Right lobe of liver (tissue), 6 donors: ENCODE data around the gene RAB25. TPM values are rescaled to one million over a fixed set of nuclear protein-coding genes. Genes with fewer than 3 reads are reported as not detected.

Experiments
- ATAC-seq, 4 donors: fragments of 200-7000 bp; cut with Tn5 transposase; one replicate each; pipeline ENCODE4 v1.9.1; 2020; ENCODE audit warnings: mild to moderate bottlenecking in 4 of 4, moderate library complexity in 4 of 4
- DNase-seq, 3 donors: peaks; one replicate each; pipeline ENCODE4 v3.0.0-alpha.2; 2020
- H3K27ac ChIP-seq, 3 donors: fragments of 200-600 bp; one replicate each; pipeline ENCODE4 v1.8.0; 2022
- H3K27me3 ChIP-seq, 2 donors: fragments of 200-600 bp; one replicate each; pipeline ENCODE4 v1.8.0; 2022
- H3K36me3 ChIP-seq, 4 donors: fragments of 200-600 bp; sonication (generic) in 1 of 4; one replicate each; pipeline versions ENCODE4 v1.5.1 to v1.8.0; 2017 to 2022; ENCODE audit warnings: control low read depth in 1 of 4
- H3K4me1 ChIP-seq, 4 donors: fragments of 200-600 bp; sonication (generic) in 1 of 4; one replicate each; pipeline versions ENCODE4 v1.5.1 to v1.8.0; 2017 to 2022; ENCODE audit warnings: control low read depth in 1 of 4
- H3K4me3 ChIP-seq, 3 donors: fragments of 200-600 bp; one replicate each; pipeline ENCODE4 v1.8.0; 2022
- H3K9me3 ChIP-seq, 4 donors: fragments of 200-600 bp; sonication (generic) in 1 of 4; one replicate each; pipeline versions ENCODE4 v1.5.1 to v1.8.0; 2017 to 2022; ENCODE audit warnings: control low read depth in 1 of 4
- POLR2A ChIP-seq: fragments of 450-650 bp; IDR thresholded peaks from one replicate; pipeline ENCODE4 v1.6.1; 2017; ENCODE audit warnings: antibody characterized with exemption, mild to moderate bottlenecking
- WGBS: methylation state at CpG from one replicate; pipeline ENCODE4 v1.1.6; 2018; ENCODE audit warnings: low coverage, low lambda C conversion rate; ENCODE audit not compliant: insufficient coverage; ENCODE audit errors: missing lambda C conversion rate; 5-methylcytosine and 5-hydroxymethylcytosine counted together
- intact Hi-C, 2 donors: fragments of 100-400 bp; cut with DNase I; formaldehyde crosslinking; loops; one replicate each; pipeline versions ENCODE4 v1.11.2 to v1.14.1; 2022
- total RNA-seq, 6 experiments: library from RNA; depleted of rRNA in 2 of 6; stranded (reverse); fragments of >200 nt in 2 of 6; fragmentation: NEBNext Ultra II Directional in 3 of 6; extraction: Animal tissue kit (Norgen Biotek cat#: 25700) in 3 of 6; gene quantifications; one replicate each; pipeline versions ENCODE4 v1.1.0 to v1.2.4, GENCODE V29; 2016 to 2023
- TF ChIP-seq, protein P1 (sequence below), 4 donors: fragments of 200-600 bp in 3 of 4; fragments of 450-650 bp in 1 of 4; IDR thresholded peaks; one replicate each; pipeline versions ENCODE4 v1.5.1 to v1.8.0; 2016 to 2022; ENCODE audit warnings: antibody characterized with exemption in 4 of 4, mild to moderate bottlenecking in 2 of 4
- donor health status: DM: no; HTN: yes; CAD: no.
- donor health status: DM: no; HTN: no; CAD: no.
- donor health status: DM: no; HTN: no; CAD: no.
- donor health status: DM: no; HTN: yes; CAD: no.
- donor health status: DM: no; HTN: yes; CAD: no.

Gene RAB25
- total RNA-seq, 6 experiments from 2014 or later = 0.40 to 3.2 (median 0.77) TPM

DNA sequence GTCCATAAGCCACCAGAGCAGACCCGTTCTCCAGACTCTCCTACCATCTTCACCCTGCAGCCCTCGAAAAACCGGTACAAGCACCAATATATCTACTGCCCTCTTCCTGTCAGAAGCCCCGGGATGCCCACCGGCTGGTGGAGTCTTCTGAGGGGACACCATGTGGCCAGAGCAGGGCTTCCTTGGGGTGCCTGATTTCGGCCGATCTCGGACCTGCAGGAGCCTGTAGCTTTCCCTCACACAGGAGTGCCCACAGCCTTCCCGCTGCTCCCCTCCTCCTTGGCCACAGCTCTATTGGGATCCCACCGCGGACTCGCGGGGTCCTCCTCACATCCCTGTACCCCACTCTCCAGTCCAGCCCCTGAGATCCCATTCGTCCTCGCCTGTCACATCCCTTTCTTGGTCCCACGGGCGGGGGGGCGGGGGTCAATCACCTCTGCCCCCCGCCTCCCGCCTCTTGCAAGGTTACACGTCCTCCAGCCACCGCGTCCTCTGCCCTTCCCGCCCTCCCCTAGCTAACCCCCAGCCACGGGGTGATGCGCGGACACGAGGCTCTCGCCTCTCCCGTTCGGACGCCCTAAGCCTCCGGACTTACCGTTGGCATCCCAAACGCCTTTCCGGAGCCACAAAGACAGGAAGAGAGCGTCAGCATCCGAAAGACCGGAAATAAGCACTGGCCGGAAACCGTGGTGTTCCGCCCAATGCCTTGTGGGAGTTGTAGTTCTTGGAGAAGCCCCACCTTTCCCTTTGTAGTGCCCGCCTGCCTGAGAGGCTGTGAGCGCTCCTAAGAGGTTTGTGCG is 40.5 kb upstream of the RAB25 start, which contains the start of gene SSR2:
Gene SSR2 (minus strand): TSS at position 659 of the 800 bp plus-strand sequence. CDS start 784 bp downstream, outside the sequence.
- H3K9me3 ChIP-seq = no peaks in the 10 kb centered on the region
- peak within 1 kb of the TSS; percentile 86 to 88 (median 87) for H3K4me3 ChIP-seq
- 0% methylated on average over 35 of the region's 45 CpGs for WGBS
- intact Hi-C loops = no loop called here
- H3K27ac ChIP-seq = peak within 1 kb of the TSS; percentile 52 to 75 (median 68)
- peaks cover 0 to 37% (median 8%) of the 10 kb centered on the region in 4 donors for H3K36me3 ChIP-seq
- H3K4me1 ChIP-seq = peaks cover 0 to 8% (median 3%) of the 10 kb centered on the region in 4 donors
- peak; percentile 99 to 100 (median 99) for ATAC-seq
- peak; percentile 84 to 92 (median 87) for DNase-seq
- TF ChIP-seq, protein P1, sequence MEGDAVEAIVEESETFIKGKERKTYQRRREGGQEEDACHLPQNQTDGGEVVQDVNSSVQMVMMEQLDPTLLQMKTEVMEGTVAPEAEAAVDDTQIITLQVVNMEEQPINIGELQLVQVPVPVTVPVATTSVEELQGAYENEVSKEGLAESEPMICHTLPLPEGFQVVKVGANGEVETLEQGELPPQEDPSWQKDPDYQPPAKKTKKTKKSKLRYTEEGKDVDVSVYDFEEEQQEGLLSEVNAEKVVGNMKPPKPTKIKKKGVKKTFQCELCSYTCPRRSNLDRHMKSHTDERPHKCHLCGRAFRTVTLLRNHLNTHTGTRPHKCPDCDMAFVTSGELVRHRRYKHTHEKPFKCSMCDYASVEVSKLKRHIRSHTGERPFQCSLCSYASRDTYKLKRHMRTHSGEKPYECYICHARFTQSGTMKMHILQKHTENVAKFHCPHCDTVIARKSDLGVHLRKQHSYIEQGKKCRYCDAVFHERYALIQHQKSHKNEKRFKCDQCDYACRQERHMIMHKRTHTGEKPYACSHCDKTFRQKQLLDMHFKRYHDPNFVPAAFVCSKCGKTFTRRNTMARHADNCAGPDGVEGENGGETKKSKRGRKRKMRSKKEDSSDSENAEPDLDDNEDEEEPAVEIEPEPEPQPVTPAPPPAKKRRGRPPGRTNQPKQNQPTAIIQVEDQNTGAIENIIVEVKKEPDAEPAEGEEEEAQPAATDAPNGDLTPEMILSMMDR (IDR thresholded peaks at IDR 0.05) = no peak
- TF ChIP-seq POLR2A = peak; percentile 44
- H3K27me3 ChIP-seq = no peaks in the 10 kb centered on the region

DNA sequence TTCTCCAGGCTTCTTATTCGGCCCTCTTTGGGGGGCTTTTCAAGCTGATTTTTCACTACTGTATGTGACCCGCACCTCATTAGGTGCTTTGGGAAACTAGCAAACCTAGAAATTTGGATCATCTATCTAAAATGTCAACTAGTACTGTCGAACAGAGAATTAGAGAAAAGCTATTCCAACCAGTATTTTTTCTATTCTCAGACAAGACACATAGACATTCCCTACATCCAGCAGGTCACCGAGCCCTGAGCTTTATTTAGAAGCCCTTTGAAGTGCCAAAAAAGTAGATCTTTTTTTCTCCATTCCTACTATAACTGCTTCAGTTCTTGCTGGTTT is 39.9 kb upstream of the RAB25 start:
- Histone ChIP-seq H3K27ac (no peak overlapping the region), H3K4me3 (peak overlapping the region; percentile 86 to 88 (median 87)), H3K9me3 (no peaks in the 10 kb centered on the region), H3K4me1 (peaks cover 0 to 8% (median 3%) of the 10 kb centered on the region in 4 donors), H3K36me3 (peaks cover 0 to 31% (median 8%) of the 10 kb centered on the region in 4 donors), H3K27me3 (no peaks in the 10 kb centered on the region)
- DNase-seq = no peak
- intact Hi-C loops = no loop called here
- 0% methylated on average over 4 of the region's 4 CpGs for WGBS
- TF ChIP-seq, protein P1 (IDR thresholded peaks at IDR 0.05) = no peak
- no peak for TF ChIP-seq POLR2A
- ATAC-seq = no peak

DNA sequence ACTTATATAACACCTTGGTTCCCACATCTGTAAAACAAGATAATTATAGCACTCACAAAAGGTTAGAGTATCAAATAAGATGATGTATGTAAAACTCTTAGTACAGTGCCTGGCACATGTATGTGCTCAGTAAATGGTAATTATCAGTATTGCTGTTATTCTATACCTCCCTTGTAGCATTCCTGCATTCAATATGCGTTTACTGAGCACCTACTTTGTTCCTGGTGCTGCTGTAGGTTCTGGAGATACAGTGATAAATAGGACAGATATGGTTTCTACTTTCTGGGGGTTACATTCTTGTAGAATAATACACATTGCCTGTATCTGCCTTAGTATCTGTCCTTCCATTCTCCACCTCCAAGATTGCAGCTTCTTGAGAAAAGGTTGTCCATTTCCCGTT is 39.0 kb upstream of the RAB25 start:
- DNase-seq = no peak
- H3K9me3 ChIP-seq = no peaks in the 10 kb centered on the region
- intact Hi-C loops = no loop called here
- H3K27ac ChIP-seq = no peak overlapping the region
- WGBS = 60% methylated on average over 2 of the region's 2 CpGs
- no peak for ATAC-seq
- peaks cover 0 to 23% (median 5%) of the 10 kb centered on the region in 4 donors for H3K36me3 ChIP-seq
- H3K4me1 ChIP-seq = peaks cover 0 to 8% (median 3%) of the 10 kb centered on the region in 4 donors
- TF ChIP-seq, protein P1 (IDR thresholded peaks at IDR 0.05) = no peak
- no peak for TF ChIP-seq POLR2A
- no peak overlapping the region for H3K4me3 ChIP-seq
- no peaks in the 10 kb centered on the region for H3K27me3 ChIP-seq

DNA sequence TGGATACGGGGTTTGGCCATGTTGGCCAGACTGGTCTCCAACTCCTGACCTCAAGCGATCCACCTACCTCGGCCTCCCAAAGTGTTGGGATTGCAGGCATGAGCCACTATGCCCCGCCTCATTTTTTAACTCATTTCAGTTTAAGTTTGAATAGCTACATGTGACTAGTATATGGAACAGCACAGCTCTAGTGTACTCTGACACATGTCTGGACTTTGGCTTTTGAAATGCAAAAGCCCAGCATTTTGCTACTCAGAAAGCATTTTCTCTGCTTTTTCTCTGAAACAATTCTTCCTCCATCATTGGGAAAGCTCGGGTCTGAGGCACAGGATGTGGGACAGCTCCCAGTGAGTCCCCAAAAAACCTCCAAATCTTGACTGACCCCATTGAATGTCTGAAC is 36.2 kb upstream of the RAB25 start:
- Histone ChIP-seq H3K4me3 (no peak overlapping the region), H3K27me3 (no peaks in the 10 kb centered on the region), H3K4me1 (peaks cover 0 to 4% (median 1%) of the 10 kb centered on the region in 4 donors), H3K9me3 (no peaks in the 10 kb centered on the region), H3K27ac (no peak overlapping the region), H3K36me3 (no peaks in the 10 kb centered on the region)
- WGBS = 51% methylated on average over 5 of the region's 5 CpGs
- no peak for ATAC-seq
- no peak for DNase-seq
- intact Hi-C loops = no loop called here
- TF ChIP-seq, protein P1 (IDR thresholded peaks at IDR 0.05) = no peak
